Measurements from ENCODE around the gene C10orf90. TPM values are rescaled to one million over a fixed set of nuclear protein-coding genes. Genes with fewer than 3 reads are reported as not detected.

C10orf90 gene
- total and polyA plus RNA-seq, 4 donors: 0.05 to 0.25 TPM; not detected in 2

DNA sequence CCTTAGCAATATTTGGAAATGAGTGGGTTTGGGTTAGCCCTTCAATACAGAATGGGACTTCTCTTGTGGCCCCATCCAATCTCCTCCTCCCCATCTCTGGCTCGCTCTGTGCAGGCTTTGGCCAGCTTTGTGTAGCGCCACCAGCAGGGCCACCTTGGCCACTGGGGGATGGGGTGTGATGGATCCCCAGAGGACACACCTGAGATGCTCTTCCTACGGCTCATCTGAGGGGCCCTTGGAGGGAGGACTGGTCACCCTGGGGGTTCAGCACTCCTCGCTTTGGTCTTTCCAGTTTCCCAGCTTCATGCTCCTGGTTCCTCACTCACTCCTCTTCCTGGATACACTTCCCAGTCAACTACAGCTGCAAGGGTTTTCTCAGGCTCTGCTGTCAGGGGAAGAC lies 15.3 kb upstream of the C10orf90 start:
- Histone ChIP-seq H3K4me1 (ENCODE audit: control insufficient read depth in 4 of 4, insufficient read depth in 4 of 4, low read length in 3 of 4) (no peaks in the 10 kb centered on the region), H3K9me3 (ENCODE audit: control insufficient read depth in 4 of 4, low read length in 3 of 4) (no peaks in the 10 kb centered on the region), H3K9ac (ENCODE audit: low read depth in 1 of 2, low read length in 2 of 2) (no peak overlapping the region), H3K27ac (ENCODE audit: low read depth in 1 of 2, low read length in 2 of 2) (no peak overlapping the region), H3K4me3 (ENCODE audit: low read depth in 1 of 3, low read length in 3 of 3) (no peak overlapping the region), H3K36me3 (ENCODE audit: control insufficient read depth in 4 of 4, insufficient read depth in 3 of 4, low read depth in 1 of 4, low read length in 3 of 4) (no peaks in the 10 kb centered on the region), H3K27me3 (ENCODE audit: control insufficient read depth in 4 of 4, insufficient read depth in 4 of 4, low read length in 3 of 4) (peaks cover 0 to 2% (median 0%) of the 10 kb centered on the region in 4 donors)
- 92% methylated on average over 4 of the region's 4 CpGs for WGBS
- TF ChIP-seq RAD21 (IDR thresholded peaks at IDR 0.05) (no peak), GABPA (IDR thresholded peaks at IDR 0.05 in 1 of 2, conservative IDR thresholded peaks at IDR 0.05 in 1 of 2) (no peak), YY1 (IDR thresholded peaks at IDR 0.05) (no peak), NR2F2 (IDR thresholded peaks at IDR 0.05) (no peak), FOXA2 (IDR thresholded peaks at IDR 0.05) (no peak), RXRA (IDR thresholded peaks at IDR 0.05) (no peak), TAF1 (conservative IDR thresholded peaks at IDR 0.05) (no peak), HNF4A (conservative IDR thresholded peaks at IDR 0.05) (no peak), HNF4G (IDR thresholded peaks at IDR 0.05) (no peak), SP1 (IDR thresholded peaks at IDR 0.05) (no peak), EGR1 (IDR thresholded peaks at IDR 0.05; ENCODE audit: low read depth in 2 of 2) (no peak), FOXA1 (IDR thresholded peaks at IDR 0.05) (no peak)
- TF ChIP-seq, protein P1, sequence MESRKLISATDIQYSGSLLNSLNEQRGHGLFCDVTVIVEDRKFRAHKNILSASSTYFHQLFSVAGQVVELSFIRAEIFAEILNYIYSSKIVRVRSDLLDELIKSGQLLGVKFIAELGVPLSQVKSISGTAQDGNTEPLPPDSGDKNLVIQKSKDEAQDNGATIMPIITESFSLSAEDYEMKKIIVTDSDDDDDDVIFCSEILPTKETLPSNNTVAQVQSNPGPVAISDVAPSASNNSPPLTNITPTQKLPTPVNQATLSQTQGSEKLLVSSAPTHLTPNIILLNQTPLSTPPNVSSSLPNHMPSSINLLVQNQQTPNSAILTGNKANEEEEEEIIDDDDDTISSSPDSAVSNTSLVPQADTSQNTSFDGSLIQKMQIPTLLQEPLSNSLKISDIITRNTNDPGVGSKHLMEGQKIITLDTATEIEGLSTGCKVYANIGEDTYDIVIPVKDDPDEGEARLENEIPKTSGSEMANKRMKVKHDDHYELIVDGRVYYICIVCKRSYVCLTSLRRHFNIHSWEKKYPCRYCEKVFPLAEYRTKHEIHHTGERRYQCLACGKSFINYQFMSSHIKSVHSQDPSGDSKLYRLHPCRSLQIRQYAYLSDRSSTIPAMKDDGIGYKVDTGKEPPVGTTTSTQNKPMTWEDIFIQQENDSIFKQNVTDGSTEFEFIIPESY (IDR thresholded peaks at IDR 0.05): no peak
- TF ChIP-seq, protein P2, sequence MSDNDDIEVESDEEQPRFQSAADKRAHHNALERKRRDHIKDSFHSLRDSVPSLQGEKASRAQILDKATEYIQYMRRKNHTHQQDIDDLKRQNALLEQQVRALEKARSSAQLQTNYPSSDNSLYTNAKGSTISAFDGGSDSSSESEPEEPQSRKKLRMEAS (IDR thresholded peaks at IDR 0.05): no peak
- TF ChIP-seq, protein P3, sequence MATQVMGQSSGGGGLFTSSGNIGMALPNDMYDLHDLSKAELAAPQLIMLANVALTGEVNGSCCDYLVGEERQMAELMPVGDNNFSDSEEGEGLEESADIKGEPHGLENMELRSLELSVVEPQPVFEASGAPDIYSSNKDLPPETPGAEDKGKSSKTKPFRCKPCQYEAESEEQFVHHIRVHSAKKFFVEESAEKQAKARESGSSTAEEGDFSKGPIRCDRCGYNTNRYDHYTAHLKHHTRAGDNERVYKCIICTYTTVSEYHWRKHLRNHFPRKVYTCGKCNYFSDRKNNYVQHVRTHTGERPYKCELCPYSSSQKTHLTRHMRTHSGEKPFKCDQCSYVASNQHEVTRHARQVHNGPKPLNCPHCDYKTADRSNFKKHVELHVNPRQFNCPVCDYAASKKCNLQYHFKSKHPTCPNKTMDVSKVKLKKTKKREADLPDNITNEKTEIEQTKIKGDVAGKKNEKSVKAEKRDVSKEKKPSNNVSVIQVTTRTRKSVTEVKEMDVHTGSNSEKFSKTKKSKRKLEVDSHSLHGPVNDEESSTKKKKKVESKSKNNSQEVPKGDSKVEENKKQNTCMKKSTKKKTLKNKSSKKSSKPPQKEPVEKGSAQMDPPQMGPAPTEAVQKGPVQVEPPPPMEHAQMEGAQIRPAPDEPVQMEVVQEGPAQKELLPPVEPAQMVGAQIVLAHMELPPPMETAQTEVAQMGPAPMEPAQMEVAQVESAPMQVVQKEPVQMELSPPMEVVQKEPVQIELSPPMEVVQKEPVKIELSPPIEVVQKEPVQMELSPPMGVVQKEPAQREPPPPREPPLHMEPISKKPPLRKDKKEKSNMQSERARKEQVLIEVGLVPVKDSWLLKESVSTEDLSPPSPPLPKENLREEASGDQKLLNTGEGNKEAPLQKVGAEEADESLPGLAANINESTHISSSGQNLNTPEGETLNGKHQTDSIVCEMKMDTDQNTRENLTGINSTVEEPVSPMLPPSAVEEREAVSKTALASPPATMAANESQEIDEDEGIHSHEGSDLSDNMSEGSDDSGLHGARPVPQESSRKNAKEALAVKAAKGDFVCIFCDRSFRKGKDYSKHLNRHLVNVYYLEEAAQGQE (IDR thresholded peaks at IDR 0.05): no peak
- TF ChIP-seq, protein P4, sequence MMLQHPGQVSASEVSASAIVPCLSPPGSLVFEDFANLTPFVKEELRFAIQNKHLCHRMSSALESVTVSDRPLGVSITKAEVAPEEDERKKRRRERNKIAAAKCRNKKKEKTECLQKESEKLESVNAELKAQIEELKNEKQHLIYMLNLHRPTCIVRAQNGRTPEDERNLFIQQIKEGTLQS (IDR thresholded peaks at IDR 0.05): no peak
- DNase-seq (ENCODE audit: low spot score): peak; percentile 12

DNA sequence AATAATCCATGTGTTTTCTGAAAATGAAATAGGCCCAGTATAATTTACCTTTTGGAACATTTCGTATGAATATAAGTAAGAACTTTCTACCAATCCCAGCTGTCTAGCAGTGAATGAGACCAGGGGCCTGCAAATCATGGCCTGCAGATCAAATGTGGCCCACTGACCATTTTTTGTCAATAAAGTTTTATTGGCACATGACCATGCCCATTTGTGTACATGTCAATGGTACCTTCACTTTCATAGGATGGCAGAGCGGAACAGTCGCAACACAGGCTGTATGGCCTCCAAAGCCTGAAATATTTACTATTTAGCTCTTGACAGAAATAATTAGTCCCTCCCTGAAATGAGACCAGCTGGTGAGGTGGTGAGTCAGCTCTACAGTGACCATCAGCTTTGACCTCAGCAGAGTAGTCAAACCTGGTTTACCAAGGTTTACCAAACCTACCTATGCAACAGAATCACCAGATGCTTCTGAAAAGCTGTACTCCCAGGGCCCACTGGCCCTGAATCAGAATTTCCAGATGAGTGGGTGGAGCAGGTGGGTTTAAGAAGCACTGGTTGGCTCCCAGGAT lies 13.8 kb upstream of the C10orf90 start:
- peak; percentile 16 for DNase-seq (ENCODE audit: low spot score)
- TF ChIP-seq JUND (IDR thresholded peaks at IDR 0.05) (no peak), SP1 (IDR thresholded peaks at IDR 0.05) (no peak), TAF1 (conservative IDR thresholded peaks at IDR 0.05) (no peak), RXRA (IDR thresholded peaks at IDR 0.05) (no peak)
- TF ChIP-seq, protein P5, sequence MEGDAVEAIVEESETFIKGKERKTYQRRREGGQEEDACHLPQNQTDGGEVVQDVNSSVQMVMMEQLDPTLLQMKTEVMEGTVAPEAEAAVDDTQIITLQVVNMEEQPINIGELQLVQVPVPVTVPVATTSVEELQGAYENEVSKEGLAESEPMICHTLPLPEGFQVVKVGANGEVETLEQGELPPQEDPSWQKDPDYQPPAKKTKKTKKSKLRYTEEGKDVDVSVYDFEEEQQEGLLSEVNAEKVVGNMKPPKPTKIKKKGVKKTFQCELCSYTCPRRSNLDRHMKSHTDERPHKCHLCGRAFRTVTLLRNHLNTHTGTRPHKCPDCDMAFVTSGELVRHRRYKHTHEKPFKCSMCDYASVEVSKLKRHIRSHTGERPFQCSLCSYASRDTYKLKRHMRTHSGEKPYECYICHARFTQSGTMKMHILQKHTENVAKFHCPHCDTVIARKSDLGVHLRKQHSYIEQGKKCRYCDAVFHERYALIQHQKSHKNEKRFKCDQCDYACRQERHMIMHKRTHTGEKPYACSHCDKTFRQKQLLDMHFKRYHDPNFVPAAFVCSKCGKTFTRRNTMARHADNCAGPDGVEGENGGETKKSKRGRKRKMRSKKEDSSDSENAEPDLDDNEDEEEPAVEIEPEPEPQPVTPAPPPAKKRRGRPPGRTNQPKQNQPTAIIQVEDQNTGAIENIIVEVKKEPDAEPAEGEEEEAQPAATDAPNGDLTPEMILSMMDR (IDR thresholded peaks at IDR 0.05; ENCODE audit: low read depth, low read length, missing input control): no peak
- TF ChIP-seq, protein P3 (IDR thresholded peaks at IDR 0.05): no peak
- TF ChIP-seq, protein P1 (IDR thresholded peaks at IDR 0.05): no peak
- no peak overlapping the region for H3K4me3 ChIP-seq (ENCODE audit: low read depth in 1 of 3, low read length in 3 of 3)
- H3K36me3 ChIP-seq (ENCODE audit: control insufficient read depth in 4 of 4, insufficient read depth in 3 of 4, low read depth in 1 of 4, low read length in 3 of 4): no peaks in the 10 kb centered on the region
- no peaks in the 10 kb centered on the region for H3K4me1 ChIP-seq (ENCODE audit: control insufficient read depth in 4 of 4, insufficient read depth in 4 of 4, low read length in 3 of 4)
- H3K9me3 ChIP-seq (ENCODE audit: control insufficient read depth in 4 of 4, low read length in 3 of 4): no peaks in the 10 kb centered on the region
- peaks cover 0 to 2% (median 0%) of the 10 kb centered on the region in 4 donors for H3K27me3 ChIP-seq (ENCODE audit: control insufficient read depth in 4 of 4, insufficient read depth in 4 of 4, low read length in 3 of 4)
- no peak overlapping the region for H3K9ac ChIP-seq (ENCODE audit: low read depth in 1 of 2, low read length in 2 of 2)
- H3K27ac ChIP-seq (ENCODE audit: low read depth in 1 of 2, low read length in 2 of 2): no peak overlapping the region
- WGBS: 76% methylated on average over 3 of the region's 3 CpGs

Data from liver (tissue), 9 donors.